Chondrocyte (in vitro differentiated cells): ENCODE measurements around the gene BDKRB2. TPM values are rescaled to one million over a fixed set of nuclear protein-coding genes. Genes with fewer than 3 reads are reported as not detected.

Source experiments
- DNase-seq: peaks from one replicate; pipeline ENCODE4 v3.0.0; 2021; ENCODE audit warnings: mixed read lengths, low spot score
- H3K27ac Mint-ChIP-seq: one replicate; pipeline ENCODE4 v1.8.0; 2021; ENCODE audit warnings: mild to moderate bottlenecking, moderate library complexity, mixed read lengths; ENCODE audit not compliant: unreplicated experiment
- H3K27me3 Mint-ChIP-seq: 2 replicates; pipeline ENCODE4 v1.8.0; 2021; ENCODE audit warnings: low read depth, mixed read lengths
- H3K36me3 Mint-ChIP-seq: 2 replicates; pipeline ENCODE4 v1.8.0; 2021; ENCODE audit warnings: low read depth, mixed read lengths
- H3K4me1 Mint-ChIP-seq: 2 replicates; pipeline ENCODE4 v1.8.0; 2021; ENCODE audit warnings: low read depth, mild to moderate bottlenecking, mixed read lengths
- H3K4me3 Mint-ChIP-seq: one replicate; pipeline ENCODE4 v1.8.0; 2021; ENCODE audit warnings: mild to moderate bottlenecking, moderate library complexity, mixed read lengths; ENCODE audit not compliant: unreplicated experiment
- H3K9me3 Mint-ChIP-seq: 2 replicates; pipeline ENCODE4 v1.8.0; 2021; ENCODE audit warnings: low read depth, mixed read lengths
- total RNA-seq: library from RNA; stranded (reverse); gene quantifications from 3 replicates; pipeline ENCODE4 v1.2.1, GENCODE V29; 2021
- TF ChIP-seq, protein P1 (sequence below): fragments of 200-600 bp; sonication (generic); IDR thresholded peaks from 2 replicates; pipeline ENCODE4 v1.5.0; 2021; ENCODE audit warnings: antibody characterized with exemption, mild to moderate bottlenecking, moderate library complexity

Gene BDKRB2
- total RNA-seq, 1 donor from 2014 or later: 0.27 TPM

DNA sequence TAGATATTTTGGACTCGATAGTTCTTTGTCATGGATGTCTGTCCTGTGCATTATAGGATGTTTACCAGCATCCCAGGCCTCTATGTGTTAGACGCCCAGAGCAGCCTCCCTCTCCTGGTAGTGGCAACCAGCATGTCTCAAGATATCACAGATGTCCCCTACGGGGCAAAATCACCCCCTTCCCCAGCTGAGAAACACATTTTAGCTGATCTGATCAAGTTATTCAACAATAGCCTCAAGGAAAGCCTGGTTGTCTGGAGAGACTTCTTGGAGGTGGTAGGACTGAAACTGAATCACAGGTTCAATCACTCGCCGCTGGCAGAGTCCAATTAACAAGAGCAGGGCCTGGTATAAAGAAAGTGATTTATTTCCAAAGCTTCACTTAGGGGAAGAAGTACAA, 69.0 kb downstream of the BDKRB2 start:
- H3K36me3 Mint-ChIP-seq: peaks cover 4% of the 10 kb centered on the region
- no peak for DNase-seq
- H3K9me3 Mint-ChIP-seq: peaks cover 10% of the 10 kb centered on the region
- H3K4me3 Mint-ChIP-seq: no peak overlapping the region
- H3K27ac Mint-ChIP-seq: no peak overlapping the region
- H3K27me3 Mint-ChIP-seq: no peaks in the 10 kb centered on the region
- peaks cover 14% of the 10 kb centered on the region for H3K4me1 Mint-ChIP-seq
- TF ChIP-seq, protein P1, sequence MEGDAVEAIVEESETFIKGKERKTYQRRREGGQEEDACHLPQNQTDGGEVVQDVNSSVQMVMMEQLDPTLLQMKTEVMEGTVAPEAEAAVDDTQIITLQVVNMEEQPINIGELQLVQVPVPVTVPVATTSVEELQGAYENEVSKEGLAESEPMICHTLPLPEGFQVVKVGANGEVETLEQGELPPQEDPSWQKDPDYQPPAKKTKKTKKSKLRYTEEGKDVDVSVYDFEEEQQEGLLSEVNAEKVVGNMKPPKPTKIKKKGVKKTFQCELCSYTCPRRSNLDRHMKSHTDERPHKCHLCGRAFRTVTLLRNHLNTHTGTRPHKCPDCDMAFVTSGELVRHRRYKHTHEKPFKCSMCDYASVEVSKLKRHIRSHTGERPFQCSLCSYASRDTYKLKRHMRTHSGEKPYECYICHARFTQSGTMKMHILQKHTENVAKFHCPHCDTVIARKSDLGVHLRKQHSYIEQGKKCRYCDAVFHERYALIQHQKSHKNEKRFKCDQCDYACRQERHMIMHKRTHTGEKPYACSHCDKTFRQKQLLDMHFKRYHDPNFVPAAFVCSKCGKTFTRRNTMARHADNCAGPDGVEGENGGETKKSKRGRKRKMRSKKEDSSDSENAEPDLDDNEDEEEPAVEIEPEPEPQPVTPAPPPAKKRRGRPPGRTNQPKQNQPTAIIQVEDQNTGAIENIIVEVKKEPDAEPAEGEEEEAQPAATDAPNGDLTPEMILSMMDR: no peak

DNA sequence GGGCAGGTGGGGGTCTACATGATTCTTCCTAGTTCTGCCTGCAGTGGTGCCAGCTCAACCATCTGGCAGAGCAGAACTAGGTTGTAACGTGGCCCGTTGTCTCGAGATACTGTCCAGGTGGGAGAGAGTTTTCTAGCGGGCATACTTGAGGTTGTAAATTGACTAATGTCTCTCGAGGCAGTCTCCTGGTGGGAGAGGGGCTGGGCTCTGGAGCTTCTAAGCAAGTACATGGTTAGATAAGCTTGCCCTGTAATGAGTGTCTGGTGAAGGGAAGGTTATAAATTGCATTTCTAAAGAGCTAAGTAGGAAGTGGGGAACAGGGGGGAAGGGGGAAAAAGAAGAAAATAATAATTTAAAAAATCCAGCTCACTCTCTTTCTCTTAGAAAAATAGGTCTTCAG, 69.5 kb downstream of the BDKRB2 start:
- Mint-ChIP-seq H3K27ac (no peak overlapping the region), H3K27me3 (no peaks in the 10 kb centered on the region)
- TF ChIP-seq, protein P1: no peak

DNA sequence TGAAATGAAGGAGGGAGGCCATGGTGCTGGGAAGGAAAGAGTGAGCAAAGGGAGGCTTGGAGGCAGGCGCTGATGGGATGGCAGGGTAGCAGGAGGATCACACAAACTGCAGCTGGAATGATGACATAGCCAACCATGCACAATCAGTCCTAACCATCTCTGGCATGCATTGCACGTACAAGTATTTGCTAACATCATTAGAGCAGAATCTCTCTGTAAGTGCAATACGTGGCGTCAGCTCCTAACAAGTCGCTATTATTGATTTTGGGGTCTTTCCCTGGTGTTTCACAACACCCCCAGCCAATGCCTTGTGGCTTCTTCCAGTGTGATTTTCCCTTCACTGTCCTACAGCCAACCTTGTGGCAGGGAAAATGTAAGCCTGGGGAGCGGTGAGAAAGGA, 69.9 kb downstream of the BDKRB2 start:
- DNase-seq: no peak
- peaks cover 6% of the 10 kb centered on the region for H3K36me3 Mint-ChIP-seq
- peaks cover 10% of the 10 kb centered on the region for H3K4me1 Mint-ChIP-seq
- peaks cover 10% of the 10 kb centered on the region for H3K9me3 Mint-ChIP-seq
- H3K27me3 Mint-ChIP-seq: no peaks in the 10 kb centered on the region
- H3K4me3 Mint-ChIP-seq: no peak overlapping the region
- H3K27ac Mint-ChIP-seq: no peak overlapping the region
- TF ChIP-seq, protein P1: no peak

More for the DNA sequence above, 69.5 kb downstream of the BDKRB2 start:
- peaks cover 4% of the 10 kb centered on the region for H3K36me3 Mint-ChIP-seq
- peaks cover 10% of the 10 kb centered on the region for H3K9me3 Mint-ChIP-seq
- DNase-seq: peak; percentile 46
- H3K4me3 Mint-ChIP-seq: no peak overlapping the region
- peaks cover 10% of the 10 kb centered on the region for H3K4me1 Mint-ChIP-seq

DNA sequence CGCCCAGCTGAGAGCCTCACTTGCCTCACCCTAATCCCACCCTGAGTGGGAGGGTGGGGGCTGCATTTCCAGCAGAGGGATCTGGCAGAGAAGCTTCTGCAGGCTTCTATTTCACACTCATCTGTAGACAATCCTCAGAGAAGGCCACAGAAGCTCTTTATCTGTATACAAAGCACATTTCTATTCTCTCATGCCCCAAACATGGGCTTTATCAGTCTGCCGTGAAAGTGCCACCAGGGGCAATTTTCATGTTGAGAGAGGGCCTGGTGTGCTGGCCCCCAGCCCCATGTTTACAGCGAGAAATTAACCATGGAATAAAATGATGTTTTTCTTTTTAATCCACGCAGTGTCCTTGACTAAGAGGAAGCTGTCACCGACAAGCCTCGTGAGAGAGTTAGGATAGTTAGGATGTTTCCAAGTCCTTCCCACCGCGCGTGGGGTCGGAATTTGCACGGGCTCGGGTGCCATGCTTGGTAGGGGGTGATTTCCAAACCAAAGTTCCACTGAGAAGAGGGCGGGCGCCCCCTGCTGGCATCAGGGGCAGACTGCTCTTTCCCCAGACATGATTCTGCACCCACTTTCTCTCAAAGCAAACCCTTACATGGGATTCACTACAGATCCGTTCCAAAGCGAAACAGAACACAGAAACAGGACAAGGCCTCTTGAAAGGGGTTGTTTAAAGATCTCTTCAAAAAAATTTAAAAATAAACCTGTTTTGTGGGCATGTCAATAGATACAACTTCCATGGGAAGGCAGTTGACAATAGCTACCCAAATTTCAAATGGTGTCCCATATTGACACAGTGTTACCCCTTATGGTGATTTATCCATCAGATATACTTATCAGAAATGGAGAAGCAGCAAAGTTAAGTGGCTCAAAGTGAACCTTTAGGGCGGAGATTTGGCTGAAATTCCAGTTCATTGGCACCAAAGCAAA, 70.8 kb downstream of the BDKRB2 start:
- Mint-ChIP-seq H3K9me3 (peaks cover 10% of the 10 kb centered on the region), H3K27ac (no peak overlapping the region), H3K4me3 (no peak overlapping the region), H3K27me3 (no peaks in the 10 kb centered on the region), H3K4me1 (peaks cover 17% of the 10 kb centered on the region), H3K36me3 (peaks cover 6% of the 10 kb centered on the region)
- DNase-seq: peak; percentile 62
- TF ChIP-seq, protein P1: peak; percentile 98

DNA sequence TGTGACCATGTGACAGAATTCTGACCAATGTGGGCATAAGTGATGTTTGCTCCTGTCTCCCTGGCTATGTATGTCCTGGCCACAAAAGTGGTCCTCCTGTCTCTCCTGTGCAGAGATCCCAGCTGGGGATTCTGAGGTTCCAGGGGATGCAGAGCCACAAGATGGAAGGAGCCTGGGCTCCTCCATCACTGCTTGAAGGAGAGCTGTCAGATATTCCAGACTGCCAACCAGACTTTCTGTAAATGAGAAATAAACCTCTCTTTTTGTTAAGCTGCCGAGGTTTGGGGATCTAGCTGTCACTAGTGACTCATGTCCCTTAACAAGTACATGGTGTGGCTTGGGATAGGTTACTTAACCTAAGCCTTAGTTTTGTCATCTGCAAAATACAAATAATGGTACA, 73.3 kb downstream of the BDKRB2 start:
- H3K9me3 Mint-ChIP-seq: peaks cover 3% of the 10 kb centered on the region
- no peak overlapping the region for H3K27ac Mint-ChIP-seq
- H3K4me1 Mint-ChIP-seq: peaks cover 20% of the 10 kb centered on the region
- TF ChIP-seq, protein P1: no peak
- H3K27me3 Mint-ChIP-seq: no peaks in the 10 kb centered on the region
- peaks cover 6% of the 10 kb centered on the region for H3K36me3 Mint-ChIP-seq
- no peak overlapping the region for H3K4me3 Mint-ChIP-seq
- no peak for DNase-seq
